Liver (tissue), 9 donors: ENCODE data around the gene STOX2. TPM values are rescaled to one million over a fixed set of nuclear protein-coding genes. Genes with fewer than 3 reads are reported as not detected.

ENCODE experiments used
- DNase-seq: peaks from one replicate; pipeline ENCODE4 v3.0.0-alpha.2; 2017; ENCODE audit warnings: low spot score
- H3K27ac ChIP-seq, 2 donors: one replicate each; pipeline ENCODE4 v1.7.0; 2013; ENCODE audit warnings: inconsistent platforms in 2 of 2, low read length in 2 of 2, control low read depth in 1 of 2, low read depth in 1 of 2, mild to moderate bottlenecking in 1 of 2
- H3K27me3 ChIP-seq, 4 donors: one replicate each; pipeline versions ENCODE4 v1.6.1 to v1.7.0; 2013; ENCODE audit warnings: low read length in 3 of 4, inconsistent platforms in 1 of 4, mild to moderate bottlenecking in 1 of 4, moderate library complexity in 1 of 4; ENCODE audit not compliant: control insufficient read depth in 4 of 4, insufficient read depth in 4 of 4
- H3K36me3 ChIP-seq, 4 donors: one replicate each; pipeline versions ENCODE4 v1.6.1 to v1.7.0; 2013; ENCODE audit warnings: low read length in 3 of 4, mild to moderate bottlenecking in 3 of 4, low read depth in 1 of 4, moderate library complexity in 1 of 4; ENCODE audit not compliant: control insufficient read depth in 4 of 4, insufficient read depth in 3 of 4
- H3K4me1 ChIP-seq, 4 donors: one replicate each; pipeline versions ENCODE4 v1.6.1 to v1.7.0; 2013; ENCODE audit warnings: low read length in 3 of 4, mild to moderate bottlenecking in 3 of 4, moderate library complexity in 1 of 4; ENCODE audit not compliant: control insufficient read depth in 4 of 4, insufficient read depth in 4 of 4
- H3K4me3 ChIP-seq, 3 donors: one replicate each; pipeline versions ENCODE4 v1.6.1 to v1.7.0; 2013; ENCODE audit warnings: low read length in 3 of 3, control low read depth in 1 of 3, low read depth in 1 of 3, mild to moderate bottlenecking in 1 of 3
- H3K9ac ChIP-seq, 2 donors: one replicate each; pipeline ENCODE4 v1.7.0; 2013; ENCODE audit warnings: low read length in 2 of 2, mild to moderate bottlenecking in 2 of 2, moderate library complexity in 2 of 2, control low read depth in 1 of 2, low read depth in 1 of 2
- H3K9me3 ChIP-seq, 4 donors: one replicate each; pipeline versions ENCODE4 v1.6.1 to v1.7.0; 2013; ENCODE audit warnings: low read length in 3 of 4; ENCODE audit not compliant: control insufficient read depth in 4 of 4
- ATF3 ChIP-seq: IDR thresholded peaks from 2 replicates; pipeline ENCODE4 v1.6.1; 2016; ENCODE audit warnings: antibody characterized with exemption
- CTCF ChIP-seq: fragments of 150-350 bp; IDR thresholded peaks from 2 replicates; pipeline ENCODE4 v1.5.1; 2017; ENCODE audit warnings: improper control_type of control experiment, low read depth, low read length; ENCODE audit not compliant: missing input control
- EGR1 ChIP-seq, 2 donors: IDR thresholded peaks; 2 replicates each; pipeline ENCODE4 v1.6.1; 2016 to 2018; ENCODE audit warnings: antibody characterized with exemption in 2 of 2, low read depth in 2 of 2
- FOXA1 ChIP-seq: IDR thresholded peaks from 2 replicates; pipeline ENCODE4 v1.6.1; 2016; ENCODE audit warnings: antibody characterized with exemption
- FOXA2 ChIP-seq: IDR thresholded peaks from 2 replicates; pipeline ENCODE4 v1.6.1; 2016; ENCODE audit warnings: antibody characterized with exemption
- GABPA ChIP-seq, 2 donors: IDR thresholded peaks in 1 of 2; conservative IDR thresholded peaks in 1 of 2; 2 replicates each; pipeline ENCODE4 v1.6.1; 2016; ENCODE audit warnings: antibody characterized with exemption in 2 of 2, mild to moderate bottlenecking in 1 of 2, moderate library complexity in 1 of 2
- HNF4A ChIP-seq, 2 donors: conservative IDR thresholded peaks; 2 replicates each; pipeline ENCODE4 v1.6.1; 2016; ENCODE audit warnings: antibody characterized with exemption in 2 of 2, mild to moderate bottlenecking in 2 of 2
- HNF4G ChIP-seq: IDR thresholded peaks from 2 replicates; pipeline ENCODE4 v1.6.1; 2016; ENCODE audit warnings: antibody characterized with exemption
- JUND ChIP-seq, 2 donors: IDR thresholded peaks; 2 replicates each; pipeline ENCODE4 v1.6.1; 2016; ENCODE audit warnings: antibody characterized with exemption in 2 of 2
- NR2F2 ChIP-seq: IDR thresholded peaks from 2 replicates; pipeline ENCODE4 v1.6.1; 2016; ENCODE audit warnings: antibody characterized with exemption
- RAD21 ChIP-seq, 2 donors: IDR thresholded peaks; 2 replicates each; pipeline ENCODE4 v1.6.1; 2016; ENCODE audit warnings: antibody characterized with exemption in 2 of 2, mild to moderate bottlenecking in 2 of 2
- RXRA ChIP-seq, 2 donors: IDR thresholded peaks; 2 replicates each; pipeline ENCODE4 v1.6.1; 2017 to 2018; ENCODE audit warnings: antibody characterized with exemption in 2 of 2, mild to moderate bottlenecking in 1 of 2
- SP1 ChIP-seq: IDR thresholded peaks from 2 replicates; pipeline ENCODE4 v1.6.1; 2018; ENCODE audit warnings: antibody characterized with exemption, mild to moderate bottlenecking
- TAF1 ChIP-seq: conservative IDR thresholded peaks from 2 replicates; pipeline ENCODE4 v1.6.1; 2016; ENCODE audit warnings: antibody characterized with exemption, mild to moderate bottlenecking
- YY1 ChIP-seq: IDR thresholded peaks from 2 replicates; pipeline ENCODE4 v1.6.1; 2016; ENCODE audit warnings: antibody characterized with exemption, mild to moderate bottlenecking
- ZBTB33 ChIP-seq: IDR thresholded peaks from 2 replicates; pipeline ENCODE4 v1.6.1; 2016; ENCODE audit warnings: antibody characterized with exemption
- WGBS: extraction: QIAGEN DNeasy Blood & Tissue Kit; methylation state at CpG from one replicate; pipeline ENCODE4 v1.1.7; 2013; 5-methylcytosine and 5-hydroxymethylcytosine counted together
- polyA plus RNA-seq, 2 donors: library from polyadenylated mRNA; stranded (reverse) in 1 of 2; unstranded in 1 of 2; fragments of 200-250 nt in 1 of 2; fragments of >200 nt in 1 of 2; fragmentation: Nextera tagmentation in 1 of 2; extraction: Ambion mirVana in 1 of 2; gene quantifications; one replicate each; pipeline versions ENCODE4 v1.2.1 to v1.2.3, GENCODE V29; 2013 to 2015
- total RNA-seq, 2 donors: library from RNA; depleted of rRNA; stranded (reverse); fragments of >200 nt; gene quantifications; one replicate each; pipeline ENCODE4 v1.2.3, GENCODE V29; 2014
- TF ChIP-seq, protein P1 (sequence below): IDR thresholded peaks from 2 replicates; pipeline ENCODE4 v1.6.1; 2016; ENCODE audit warnings: antibody characterized with exemption
- TF ChIP-seq, protein P2 (sequence below): IDR thresholded peaks from 2 replicates; pipeline ENCODE4 v1.6.1; 2016; ENCODE audit warnings: antibody characterized with exemption, mild to moderate bottlenecking
- donor health status: healthy.
- donor health status: healthy.
- donor health status: healthy.
- donor health status: healthy.
- donor health status: healthy.

Gene STOX2
- total and polyA plus RNA-seq, 4 donors: 1.4 to 12.6 (median 1.6) TPM

- Histone ChIP-seq H3K27ac (no peak overlapping the region), H3K27me3 (no peaks in the 10 kb centered on the region), H3K9me3 (no peaks in the 10 kb centered on the region), H3K36me3 (no peaks in the 10 kb centered on the region), H3K9ac (no peak overlapping the region), H3K4me1 (no peaks in the 10 kb centered on the region), H3K4me3 (no peak overlapping the region)
- no peak for DNase-seq
- no peak for TF ChIP-seq HNF4A (conservative IDR thresholded peaks at IDR 0.05)
- no peak for TF ChIP-seq GABPA (IDR thresholded peaks at IDR 0.05 in 1 of 2, conservative IDR thresholded peaks at IDR 0.05 in 1 of 2)
- no peak for TF ChIP-seq ZBTB33
- no peak for TF ChIP-seq TAF1
- no peak for TF ChIP-seq ATF3
- TF ChIP-seq RAD21 (IDR thresholded peaks at IDR 0.05): no peak
- TF ChIP-seq NR2F2: no peak
- TF ChIP-seq SP1: no peak
- TF ChIP-seq FOXA2: no peak
- no peak for TF ChIP-seq RXRA (IDR thresholded peaks at IDR 0.05)
- TF ChIP-seq JUND (IDR thresholded peaks at IDR 0.05): no peak
- TF ChIP-seq YY1: no peak
- TF ChIP-seq, protein P1, sequence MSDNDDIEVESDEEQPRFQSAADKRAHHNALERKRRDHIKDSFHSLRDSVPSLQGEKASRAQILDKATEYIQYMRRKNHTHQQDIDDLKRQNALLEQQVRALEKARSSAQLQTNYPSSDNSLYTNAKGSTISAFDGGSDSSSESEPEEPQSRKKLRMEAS: no peak
- no peak for TF ChIP-seq FOXA1
- no peak for TF ChIP-seq CTCF
- no peak for TF ChIP-seq HNF4G
- TF ChIP-seq, protein P2, sequence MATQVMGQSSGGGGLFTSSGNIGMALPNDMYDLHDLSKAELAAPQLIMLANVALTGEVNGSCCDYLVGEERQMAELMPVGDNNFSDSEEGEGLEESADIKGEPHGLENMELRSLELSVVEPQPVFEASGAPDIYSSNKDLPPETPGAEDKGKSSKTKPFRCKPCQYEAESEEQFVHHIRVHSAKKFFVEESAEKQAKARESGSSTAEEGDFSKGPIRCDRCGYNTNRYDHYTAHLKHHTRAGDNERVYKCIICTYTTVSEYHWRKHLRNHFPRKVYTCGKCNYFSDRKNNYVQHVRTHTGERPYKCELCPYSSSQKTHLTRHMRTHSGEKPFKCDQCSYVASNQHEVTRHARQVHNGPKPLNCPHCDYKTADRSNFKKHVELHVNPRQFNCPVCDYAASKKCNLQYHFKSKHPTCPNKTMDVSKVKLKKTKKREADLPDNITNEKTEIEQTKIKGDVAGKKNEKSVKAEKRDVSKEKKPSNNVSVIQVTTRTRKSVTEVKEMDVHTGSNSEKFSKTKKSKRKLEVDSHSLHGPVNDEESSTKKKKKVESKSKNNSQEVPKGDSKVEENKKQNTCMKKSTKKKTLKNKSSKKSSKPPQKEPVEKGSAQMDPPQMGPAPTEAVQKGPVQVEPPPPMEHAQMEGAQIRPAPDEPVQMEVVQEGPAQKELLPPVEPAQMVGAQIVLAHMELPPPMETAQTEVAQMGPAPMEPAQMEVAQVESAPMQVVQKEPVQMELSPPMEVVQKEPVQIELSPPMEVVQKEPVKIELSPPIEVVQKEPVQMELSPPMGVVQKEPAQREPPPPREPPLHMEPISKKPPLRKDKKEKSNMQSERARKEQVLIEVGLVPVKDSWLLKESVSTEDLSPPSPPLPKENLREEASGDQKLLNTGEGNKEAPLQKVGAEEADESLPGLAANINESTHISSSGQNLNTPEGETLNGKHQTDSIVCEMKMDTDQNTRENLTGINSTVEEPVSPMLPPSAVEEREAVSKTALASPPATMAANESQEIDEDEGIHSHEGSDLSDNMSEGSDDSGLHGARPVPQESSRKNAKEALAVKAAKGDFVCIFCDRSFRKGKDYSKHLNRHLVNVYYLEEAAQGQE: no peak
- TF ChIP-seq EGR1 (IDR thresholded peaks at IDR 0.05; ENCODE audit: low read depth in 2 of 2): no peak
- 91% methylated on average over 18 of the region's 18 CpGs for WGBS
Measured at GRCh38 chr4:183986291-183986970, 81.3 kb downstream of the STOX2 start.
